H7 (cell line): ENCODE measurements around the gene ARL14EPL. TPM values are rescaled to one million over a fixed set of nuclear protein-coding genes. Genes with fewer than 3 reads are reported as not detected.

Experiments
- DNase-seq: peaks from one replicate; pipeline ENCODE4 v3.0.0; 2012
- H3K27me3 ChIP-seq: 2 replicates; pipeline ENCODE4 v1.6.0; 2011; ENCODE audit warnings: mild to moderate bottlenecking, low read length; ENCODE audit not compliant: control insufficient read depth, insufficient read depth
- H3K36me3 ChIP-seq: replicated peaks from 2 replicates; pipeline ENCODE4 v1.5.1; 2011; ENCODE audit warnings: low read length; ENCODE audit not compliant: control insufficient read depth, insufficient read depth
- H3K4me3 ChIP-seq: 2 replicates; pipeline ENCODE4 v1.5.1; 2011; ENCODE audit warnings: low read depth, mild to moderate bottlenecking, control low read depth, low read length, moderate library complexity; ENCODE audit not compliant: insufficient read depth
- total RNA-seq: library from RNA; depleted of rRNA; stranded (reverse); fragments of >200 nt; shearing (Covaris generic); gene quantifications from 2 replicates; pipeline ENCODE4 v1.2.3, GENCODE V29; 2014

Gene ARL14EPL
- total RNA-seq, 1 experiment from 2014 or later, result not detected

GRCh38 chr5:116032991-116033390 lies 719 bp downstream of the ARL14EPL start:
- H3K27me3 ChIP-seq, result no peaks in the 10 kb centered on the region
- DNase-seq, result no peak
- no peak overlapping the region for H3K4me3 ChIP-seq
- no peaks in the 10 kb centered on the region for H3K36me3 ChIP-seq

GRCh38 chr5:116035123-116035522 lies 2.9 kb downstream of the ARL14EPL start:
- Histone ChIP-seq H3K36me3 (no peaks in the 10 kb centered on the region), H3K27me3 (no peaks in the 10 kb centered on the region), H3K4me3 (no peak overlapping the region)
- DNase-seq, result no peak

DNA sequence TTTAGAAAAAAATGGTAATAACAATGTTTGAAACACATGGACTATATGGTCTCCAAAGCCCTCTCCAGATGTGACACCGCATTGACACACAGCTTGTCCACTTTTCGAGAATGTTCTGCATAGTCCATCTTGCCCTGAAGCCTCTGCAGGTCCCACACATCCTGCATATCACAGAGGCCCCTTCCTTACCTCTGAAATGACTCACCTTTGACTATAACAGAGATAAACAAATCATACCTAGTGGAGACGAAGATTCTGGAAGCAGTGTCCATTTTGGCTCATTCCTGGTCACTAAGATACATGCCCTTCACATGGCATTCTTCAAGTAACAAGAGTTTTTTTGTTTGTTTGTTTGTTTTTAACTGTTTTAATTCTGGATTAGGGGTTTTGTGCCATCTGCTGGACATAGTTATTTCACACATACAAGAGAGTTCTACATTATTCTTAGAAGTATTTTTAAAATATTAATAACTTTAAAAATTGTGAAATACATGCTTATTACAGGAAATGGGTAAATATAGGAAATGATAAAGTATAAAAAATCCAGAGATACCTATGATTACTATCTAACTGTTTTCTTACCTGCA lies 5.1 kb downstream of the ARL14EPL start:
- H3K4me3 ChIP-seq, result no peak overlapping the region
- DNase-seq, result no peak
- H3K36me3 ChIP-seq, result no peaks in the 10 kb centered on the region
- H3K27me3 ChIP-seq, result no peaks in the 10 kb centered on the region

DNA sequence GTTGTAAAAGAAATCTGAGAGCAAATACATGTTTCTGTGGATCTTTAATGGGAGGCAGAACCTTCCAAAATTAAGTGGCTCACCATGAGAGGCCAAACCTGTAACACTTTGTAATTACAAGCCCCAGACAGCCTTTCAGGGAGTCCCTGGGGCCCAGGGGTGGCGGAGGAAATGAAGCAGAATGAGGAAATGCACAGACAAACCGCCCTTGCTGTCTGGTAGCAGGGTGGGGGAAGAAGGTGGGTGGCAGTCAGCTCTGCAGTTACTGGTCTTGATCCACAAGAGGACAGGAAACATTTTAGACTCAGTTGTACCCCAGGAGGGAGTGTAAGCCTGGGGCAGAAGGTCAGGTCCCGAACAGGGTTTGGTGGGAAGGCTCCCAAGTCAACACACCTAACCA lies 6.5 kb downstream of the ARL14EPL start:
- Histone ChIP-seq H3K4me3 (no peak overlapping the region), H3K27me3 (no peaks in the 10 kb centered on the region), H3K36me3 (no peaks in the 10 kb centered on the region)
- no peak for DNase-seq

GRCh38 chr5:116042375-116042774 lies 10.1 kb downstream of the ARL14EPL start:
- Histone ChIP-seq H3K27me3 (no peaks in the 10 kb centered on the region), H3K36me3 (no peaks in the 10 kb centered on the region), H3K4me3 (no peak overlapping the region)
- DNase-seq, result no peak

GRCh38 chr5:116044073-116044472 lies 11.8 kb downstream of the ARL14EPL start:
- Histone ChIP-seq H3K4me3 (no peak overlapping the region), H3K36me3 (no peaks in the 10 kb centered on the region), H3K27me3 (no peaks in the 10 kb centered on the region)
- DNase-seq, result no peak

DNA sequence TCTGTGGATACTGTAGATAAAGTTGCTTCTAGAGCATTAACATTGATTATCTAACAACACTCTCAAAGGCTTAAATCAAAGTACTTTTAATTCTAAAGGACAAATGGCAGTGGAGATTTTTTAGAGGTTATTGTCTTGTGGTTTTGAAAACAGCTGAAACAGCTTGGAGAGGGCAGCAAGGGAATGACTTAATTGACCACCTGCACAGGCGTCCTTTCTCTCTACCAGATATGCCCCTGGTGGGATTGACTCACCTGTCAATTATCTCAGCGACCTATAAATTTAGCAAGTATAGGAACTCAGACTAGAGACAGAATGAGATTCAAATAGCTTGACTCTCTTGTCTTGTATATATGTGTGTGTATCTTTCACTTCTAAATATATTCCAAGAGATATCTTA lies 13.5 kb downstream of the ARL14EPL start:
- DNase-seq, result no peak
- Histone ChIP-seq H3K27me3 (no peaks in the 10 kb centered on the region), H3K4me3 (no peak overlapping the region), H3K36me3 (no peaks in the 10 kb centered on the region)

- no peaks in the 10 kb centered on the region for H3K27me3 ChIP-seq
- H3K4me3 ChIP-seq, result no peak overlapping the region
- no peak for DNase-seq
Observed at GRCh38 chr5:116046261-116046660, 14.0 kb downstream of the ARL14EPL start.

GRCh38 chr5:116046823-116047222 lies 14.6 kb downstream of the ARL14EPL start:
- H3K27me3 ChIP-seq, result no peaks in the 10 kb centered on the region
- H3K36me3 ChIP-seq, result no peaks in the 10 kb centered on the region
- no peak for DNase-seq
- no peak overlapping the region for H3K4me3 ChIP-seq

More at GRCh38 chr5:116046261-116046660, 14.0 kb downstream of the ARL14EPL start:
- H3K36me3 ChIP-seq, result no peaks in the 10 kb centered on the region

- DNase-seq, result no peak
- H3K27me3 ChIP-seq, result no peaks in the 10 kb centered on the region
- H3K4me3 ChIP-seq, result no peak overlapping the region
- no peaks in the 10 kb centered on the region for H3K36me3 ChIP-seq
Observed at GRCh38 chr5:116058346-116058936, 26.2 kb downstream of the ARL14EPL start.

- no peak for DNase-seq
Observed at GRCh38 chr5:116062352-116062751, 30.1 kb downstream of the ARL14EPL start.

DNA sequence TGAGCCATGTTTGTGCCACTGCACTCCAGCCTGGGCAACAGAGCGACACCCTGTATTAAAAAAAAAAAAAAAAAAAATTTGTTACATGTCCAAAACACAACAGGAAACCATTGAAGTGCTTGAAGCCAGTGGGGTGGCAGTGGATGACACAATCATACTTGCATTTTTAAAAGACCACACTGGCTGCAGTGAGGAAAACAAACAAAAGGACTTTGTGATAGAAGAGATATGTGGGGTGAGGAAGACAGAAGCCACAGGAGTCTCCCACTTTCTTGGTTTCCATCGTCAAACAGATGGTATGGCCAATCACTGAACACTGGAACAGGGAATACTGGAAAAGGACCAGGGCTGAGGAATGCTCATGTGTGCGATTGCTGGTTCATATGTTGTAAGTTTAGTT lies 31.7 kb downstream of the ARL14EPL start:
- no peak for DNase-seq
- no peaks in the 10 kb centered on the region for H3K36me3 ChIP-seq
- no peak overlapping the region for H3K4me3 ChIP-seq
- no peaks in the 10 kb centered on the region for H3K27me3 ChIP-seq

More at GRCh38 chr5:116062352-116062751, 30.1 kb downstream of the ARL14EPL start:
- Histone ChIP-seq H3K4me3 (no peak overlapping the region), H3K27me3 (no peaks in the 10 kb centered on the region), H3K36me3 (no peaks in the 10 kb centered on the region)

DNA sequence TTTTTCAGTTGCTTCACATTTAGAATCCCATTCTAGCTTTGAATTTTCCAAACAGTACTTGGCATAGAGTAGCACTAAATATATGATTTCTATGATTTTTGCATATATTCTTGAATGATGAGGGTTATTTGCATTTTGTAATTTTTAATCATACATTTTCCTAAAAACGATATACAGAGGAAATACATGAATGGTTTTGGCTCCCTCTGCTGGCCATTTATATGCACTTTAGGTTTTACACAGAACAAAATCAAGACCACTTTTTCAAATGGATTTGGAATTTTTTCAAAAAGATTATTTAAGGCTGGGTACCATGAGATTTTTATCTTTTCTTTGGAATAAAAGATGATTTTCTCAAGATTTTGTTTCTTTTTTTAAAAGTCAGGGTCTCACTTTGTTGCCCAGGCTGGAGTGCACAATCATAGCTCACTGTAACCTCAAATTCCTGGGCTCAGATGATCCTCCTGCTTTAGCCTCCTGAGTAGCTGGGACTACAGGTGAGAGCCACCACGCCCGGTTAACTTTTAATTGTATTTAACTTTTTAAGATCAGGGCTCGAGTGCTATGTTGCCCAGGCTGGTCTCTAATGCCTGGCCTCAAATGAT lies 35.9 kb downstream of the ARL14EPL start:
- Histone ChIP-seq H3K4me3 (no peak overlapping the region), H3K27me3 (no peaks in the 10 kb centered on the region), H3K36me3 (no peaks in the 10 kb centered on the region)
- peak; percentile 15 for DNase-seq

- Histone ChIP-seq H3K4me3 (no peak overlapping the region), H3K36me3 (no peaks in the 10 kb centered on the region)
- DNase-seq, result no peak
Observed at GRCh38 chr5:116071211-116071610, 38.9 kb downstream of the ARL14EPL start.

DNA sequence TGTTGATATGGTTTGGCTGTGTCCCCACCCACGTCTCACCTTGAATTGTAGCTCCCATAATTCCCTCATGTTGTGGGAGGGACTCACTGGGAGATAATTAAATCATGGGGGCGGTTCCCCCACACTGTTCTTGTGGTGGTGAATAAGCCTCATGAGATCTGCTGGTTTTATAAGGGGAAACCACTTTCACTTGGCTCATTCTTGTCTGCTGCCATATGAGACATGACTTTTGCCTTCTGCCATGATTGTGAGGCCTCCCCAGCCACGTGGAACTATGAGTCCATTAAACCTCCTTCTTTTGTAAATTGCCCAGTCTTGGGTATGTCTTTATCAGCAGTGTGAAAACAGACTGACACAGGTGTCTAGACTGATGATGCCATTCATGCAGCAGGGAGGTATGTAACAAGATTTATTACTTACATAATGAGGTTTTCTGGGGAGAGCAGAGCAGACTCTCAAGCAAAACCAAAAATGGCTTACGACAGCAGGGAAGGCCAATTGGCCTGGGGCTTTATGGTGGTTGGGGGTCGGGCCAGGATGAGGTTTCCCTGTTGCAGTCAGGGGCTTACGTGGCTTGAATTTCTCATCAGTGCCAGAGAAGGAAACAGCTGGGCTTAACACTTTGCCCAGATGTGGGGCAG lies 43.0 kb downstream of the ARL14EPL start:
- no peaks in the 10 kb centered on the region for H3K27me3 ChIP-seq
- no peak overlapping the region for H3K4me3 ChIP-seq
- DNase-seq, result no peak
- H3K36me3 ChIP-seq, result no peaks in the 10 kb centered on the region

More at GRCh38 chr5:116071211-116071610, 38.9 kb downstream of the ARL14EPL start:
- no peaks in the 10 kb centered on the region for H3K27me3 ChIP-seq
